ENCODE results near the gene SIAH2. TPM values are rescaled to one million over a fixed set of nuclear protein-coding genes. Genes with fewer than 3 reads are reported as not detected.
A peak's percentile ranks its signal among the peaks of the same experiment; 100 is the strongest.

Gene SIAH2
- polyA plus RNA-seq, 3 donors = 24.6 to 43.5 (median 28.2) TPM

- no peaks in the 10 kb centered on the region for H3K36me3 ChIP-seq (replicated peaks in 1 of 2; ENCODE audit: control insufficient read depth in 1 of 2, insufficient read depth in 2 of 2, low read length in 2 of 2)
- no peaks in the 10 kb centered on the region for H3K9me3 Mint-ChIP-seq
- peak overlapping the region; percentile 95 for H3K9ac ChIP-seq (ENCODE audit: insufficient read depth, low read length, poor library complexity, severe bottlenecking)
- DNase-seq = peak; percentile 43 to 61 (median 61)
- no peaks in the 10 kb centered on the region for H4K20me1 ChIP-seq (ENCODE audit: insufficient read depth, low read length)
- peaks cover 0 to 4% (median 3%) of the 10 kb centered on the region in 3 donors for H3K27me3 Mint-ChIP-seq (ENCODE audit: low read depth in 3 of 3)
- WGBS (ENCODE audit: insufficient coverage) = under 1% methylated on average over 21 of the region's 27 CpGs
- H3K4me2 ChIP-seq (replicated peaks; ENCODE audit: extremely low read depth, low read length, poor library complexity, severe bottlenecking) = peak overlapping the region; percentile 79
- peaks cover 2 to 5% of the 10 kb centered on the region in 2 donors for H3K36me3 Mint-ChIP-seq
- peak overlapping the region; percentile 81 for H2AFZ ChIP-seq (ENCODE audit: insufficient read depth, low read depth, low read length, poor library complexity, severe bottlenecking)
- peak overlapping the region; percentile 96 to 97 for H3K4me3 Mint-ChIP-seq
- peaks cover 38% of the 10 kb centered on the region for H3K4me1 Mint-ChIP-seq
- H3K79me2 ChIP-seq (ENCODE audit: insufficient read depth, low read length) = peaks cover 35% of the 10 kb centered on the region
- peaks cover 36 to 40% of the 10 kb centered on the region in 2 donors for H3K4me1 ChIP-seq (ENCODE audit: control insufficient read depth in 1 of 2, insufficient read depth in 2 of 2, low read length in 2 of 2)
- H3K9me3 ChIP-seq (replicated peaks in 1 of 2; ENCODE audit: control insufficient read depth in 1 of 2, insufficient read depth in 1 of 2, low read length in 2 of 2) = no peaks in the 10 kb centered on the region
- peak overlapping the region; percentile 100 for H3K27ac ChIP-seq (ENCODE audit: low read depth in 1 of 2, low read length in 2 of 2)
- intact Hi-C loops (cut with micrococcal nuclease) = loop anchor here (5.0 to 10.0 kb wide), 4 partner anchors 159 to 359 kb away; partner anchors contain the start of genes EIF2A (in 2 of the 2), SELENOT (in 2 of the 2), SERP1 (in 2 of the 2) and TSC22D2 (in 1 of the 2)
- peak overlapping the region; percentile 100 for H3K27ac Mint-ChIP-seq
- H3K27me3 ChIP-seq (ENCODE audit: control insufficient read depth in 2 of 2, insufficient read depth in 2 of 2, low read length in 2 of 2) = no peaks in the 10 kb centered on the region
- H3K4me3 ChIP-seq (replicated peaks in 1 of 3; ENCODE audit: low read depth in 2 of 3, low read length in 3 of 3) = peak overlapping the region; percentile 82 to 86 (median 84)
- TF ChIP-seq CTCF (IDR thresholded peaks at IDR 0.05) = peak; percentile 62
These were observed 993 bp upstream of the SIAH2 start for GRCh38 chr3:150763841-150764483.

GRCh38 chr3:150762662-150763121, 277 bp downstream of the SIAH2 start:
- Histone ChIP-seq H3K4me1 (ENCODE audit: control insufficient read depth in 1 of 2, insufficient read depth in 2 of 2, low read length in 2 of 2) (peaks cover 36 to 41% of the 10 kb centered on the region in 2 donors), H3K36me3 (replicated peaks in 1 of 2; ENCODE audit: control insufficient read depth in 1 of 2, insufficient read depth in 2 of 2, low read length in 2 of 2) (peaks cover 0 to 4% of the 10 kb centered on the region in 2 donors), H4K20me1 (ENCODE audit: insufficient read depth, low read length) (no peaks in the 10 kb centered on the region), H3K27ac (ENCODE audit: low read depth in 1 of 2, low read length in 2 of 2) (peak overlapping the region; percentile 42 to 100), H3K9me3 (replicated peaks in 1 of 2; ENCODE audit: control insufficient read depth in 1 of 2, insufficient read depth in 1 of 2, low read length in 2 of 2) (no peaks in the 10 kb centered on the region), H3K4me2 (replicated peaks; ENCODE audit: extremely low read depth, low read length, poor library complexity, severe bottlenecking) (peak overlapping the region; percentile 79), H3K4me3 (replicated peaks in 1 of 3; ENCODE audit: low read depth in 2 of 3, low read length in 3 of 3) (peak overlapping the region; percentile 65 to 86 (median 84)), H3K9ac (ENCODE audit: insufficient read depth, low read length, poor library complexity, severe bottlenecking) (peak overlapping the region; percentile 95), H3K27me3 (ENCODE audit: control insufficient read depth in 2 of 2, insufficient read depth in 2 of 2, low read length in 2 of 2) (no peaks in the 10 kb centered on the region), H2AFZ (ENCODE audit: insufficient read depth, low read depth, low read length, poor library complexity, severe bottlenecking) (peak overlapping the region; percentile 81), H3K79me2 (ENCODE audit: insufficient read depth, low read length) (peaks cover 48% of the 10 kb centered on the region)
- TF ChIP-seq CTCF (IDR thresholded peaks at IDR 0.05) = no peak
- Mint-ChIP-seq H3K27me3 (ENCODE audit: low read depth in 3 of 3) (peaks cover 0 to 3% (median 0%) of the 10 kb centered on the region in 3 donors), H3K27ac (peak overlapping the region in 6 of 7 donors; percentile 24 to 100 (median 88)), H3K4me1 (peaks cover 44% of the 10 kb centered on the region), H3K36me3 (peaks cover 9 to 12% of the 10 kb centered on the region in 2 donors), H3K9me3 (no peaks in the 10 kb centered on the region), H3K4me3 (peak overlapping the region; percentile 78 to 97)
- under 1% methylated on average over 76 of the region's 76 CpGs for WGBS (ENCODE audit: insufficient coverage)
- intact Hi-C loops (cut with micrococcal nuclease) = loop anchor here (5.0 to 10.0 kb wide), 4 partner anchors 158 to 358 kb away; partner anchors contain the start of genes EIF2A (in 2 of the 2), SELENOT (in 2 of the 2), SERP1 (in 2 of the 2) and TSC22D2 (in 1 of the 2)
- DNase-seq = no peak

Measured in CD14-positive monocyte (primary cell).